ENCODE results near the gene CENPVL3. TPM values are rescaled to one million over a fixed set of nuclear protein-coding genes. Genes with fewer than 3 reads are reported as not detected.

The CENPVL3 gene
- total RNA-seq: not detected in 2 replicates

GRCh38 chrX:51618241-51619155 lies at the start of gene CENPVL3:
Gene CENPVL3 (minus strand): TSS chrX:51618912. CDS start chrX:51618873, 39 bp downstream.

Other genes starting within 250 kb of the CENPVL3 start
- 4.6 and 9.0 TPM in 2 replicates for gene NUDT11, start 122.3 kb downstream of the CENPVL3 start, total RNA-seq
- gene CENPVL2, start 63.9 kb upstream of the CENPVL3 start, total RNA-seq: not detected in 2 replicates
- gene CENPVL1, start 91.6 kb upstream of the CENPVL3 start, total RNA-seq: not detected in 2 replicates
- gene GSPT2, start 124.5 kb upstream of the CENPVL3 start, total RNA-seq: 9.5 and 9.7 TPM in 2 replicates

All from thoracic aorta endothelial cell (primary cell).